Measurements from ENCODE around the gene NOCT.

GRCh38 chr4:139024686-139025085, 9.1 kb downstream of the NOCT start:
- no peak for TF ChIP-seq POLR2A (IDR thresholded peaks at IDR 0.05; ENCODE audit: low read depth, low read length)
- TF ChIP-seq POLR2AphosphoS5 (IDR thresholded peaks at IDR 0.05; ENCODE audit: low read depth, low read length) = no peak
